Pancreas (tissue), 10 donors: ENCODE measurements around the gene BCAS1. TPM values are rescaled to one million over a fixed set of nuclear protein-coding genes. Genes with fewer than 3 reads are reported as not detected.

ENCODE experiments used
- ATAC-seq, 4 donors: fragments of 200-7000 bp; cut with Tn5 transposase; one replicate each; pipeline versions ENCODE4 v1.8.0 to v1.9.1; 2020; ENCODE audit warnings: mild to moderate bottlenecking in 4 of 4, moderate library complexity in 4 of 4
- DNase-seq, 6 donors: peaks; one replicate each; pipeline ENCODE4 v3.0.0-alpha.2; 2020
- FAIRE-seq: peaks from 2 replicates; lab custom pipeline; 2012; peaks lifted over from hg19 to GRCh38; lab: Jason Lieb, UNC
- H3K27ac ChIP-seq, 4 donors: fragments of 200-600 bp; sonication (generic); 1 replicate in 3 of 4; 2 replicates in 1 of 4; pipeline versions ENCODE4 v1.5.0 to v1.8.0; 2020
- H3K27me3 ChIP-seq, 4 donors: fragments of 200-600 bp; one replicate each; pipeline ENCODE4 v1.8.0; 2021
- H3K36me3 ChIP-seq, 3 donors: fragments of 200-600 bp; sonication (generic) in 1 of 3; one replicate each; pipeline versions ENCODE4 v1.5.0 to v1.8.0; 2020 to 2021
- H3K4me1 ChIP-seq, 3 donors: fragments of 200-600 bp; one replicate each; pipeline ENCODE4 v1.8.0; 2021
- H3K4me3 ChIP-seq, 4 donors: fragments of 200-600 bp; sonication (generic) in 2 of 4; one replicate each; pipeline versions ENCODE4 v1.5.0 to v1.8.0; 2020 to 2021
- H3K9me3 ChIP-seq, 4 donors: fragments of 200-600 bp; one replicate each; pipeline ENCODE4 v1.8.0; 2021
- WGBS, 2 donors: extraction: QIAGEN DNeasy Blood & Tissue Kit; methylation state at CpG; one replicate each; pipeline ENCODE4 v1.1.7; 2013; 5-methylcytosine and 5-hydroxymethylcytosine counted together
- intact Hi-C, 3 donors: fragments of 100-400 bp; cut with DNase I; formaldehyde crosslinking; loops; one replicate each; pipeline versions ENCODE4 v1.11.1 to v1.14.2; 2022
- polyA plus RNA-seq, 2 donors: library from polyadenylated mRNA; stranded (reverse); fragments of 200-250 nt; gene quantifications; one replicate each; pipeline ENCODE4 v1.2.3, GENCODE V29; 2013
- total RNA-seq, 6 donors: library from RNA; stranded (reverse); fragmentation: NEBNext Ultra II Directional in 4 of 6; extraction: Animal tissue kit (Norgen Biotek cat#: 25700) in 4 of 6; gene quantifications; one replicate each; pipeline versions ENCODE4 v1.2.1 to v1.2.4, GENCODE V29; 2021 to 2023
- TF ChIP-seq, protein P1 (sequence below), 4 donors: fragments of 200-600 bp; sonication (generic) in 3 of 4; IDR thresholded peaks; one replicate each; pipeline versions ENCODE4 v1.5.0 to v1.8.0; 2021; ENCODE audit warnings: antibody characterized with exemption in 4 of 4
- donor health status: healthy with polysubstance abuse.
- donor health status: DM: no; HTN: no; CAD: no; lungs with moderate emphysema.
- donor health status: DM: no; HTN: no; CAD: no.
- donor health status: control.
- donor health status: control.
- donor health status: Bipolar disorder and iron deficiency.
- donor health status: DM: yes; HTN: yes; CAD: no.
- donor health status: DM: no; HTN: no; CAD: no.
- donor health status: DM: no; HTN: no; CAD: no.
- donor health status: DM: yes; HTN: yes; CAD: no.

The BCAS1 gene
- total and polyA plus RNA-seq, 8 donors: 0.20 to 0.85 (median 0.61) TPM

DNA sequence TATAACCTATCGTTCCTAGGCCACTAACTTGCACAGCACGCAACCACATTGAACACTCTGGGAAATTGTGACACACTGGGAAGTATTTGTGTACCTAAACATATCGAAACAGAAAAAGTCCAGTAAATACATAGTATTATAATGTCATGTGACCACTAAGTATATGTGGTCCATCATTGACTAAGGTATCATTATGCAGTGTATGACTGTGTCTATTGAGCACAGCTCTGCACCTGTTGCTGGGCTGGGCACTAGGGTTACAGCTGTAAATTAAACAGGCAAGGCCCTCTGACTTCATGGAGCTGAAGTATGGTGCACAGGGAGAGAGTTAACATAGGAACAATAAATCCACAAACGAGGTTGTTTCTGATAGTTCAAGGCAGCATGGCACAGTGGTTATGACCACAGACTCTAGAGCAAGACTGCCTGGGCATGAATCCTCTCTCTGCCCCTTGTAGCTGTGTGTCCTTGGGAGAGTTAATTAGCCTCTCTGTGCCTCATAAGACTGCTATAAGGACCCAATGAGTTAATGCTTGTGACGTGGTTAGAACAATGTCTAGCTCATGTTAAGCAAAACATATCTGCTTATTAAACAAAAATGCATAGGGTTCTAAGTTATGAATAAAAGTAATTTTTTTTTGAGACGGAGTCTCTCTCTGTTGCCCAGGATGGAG is 10.6 kb downstream of the BCAS1 start:
- no peaks in the 10 kb centered on the region for H3K9me3 ChIP-seq
- TF ChIP-seq, protein P1, sequence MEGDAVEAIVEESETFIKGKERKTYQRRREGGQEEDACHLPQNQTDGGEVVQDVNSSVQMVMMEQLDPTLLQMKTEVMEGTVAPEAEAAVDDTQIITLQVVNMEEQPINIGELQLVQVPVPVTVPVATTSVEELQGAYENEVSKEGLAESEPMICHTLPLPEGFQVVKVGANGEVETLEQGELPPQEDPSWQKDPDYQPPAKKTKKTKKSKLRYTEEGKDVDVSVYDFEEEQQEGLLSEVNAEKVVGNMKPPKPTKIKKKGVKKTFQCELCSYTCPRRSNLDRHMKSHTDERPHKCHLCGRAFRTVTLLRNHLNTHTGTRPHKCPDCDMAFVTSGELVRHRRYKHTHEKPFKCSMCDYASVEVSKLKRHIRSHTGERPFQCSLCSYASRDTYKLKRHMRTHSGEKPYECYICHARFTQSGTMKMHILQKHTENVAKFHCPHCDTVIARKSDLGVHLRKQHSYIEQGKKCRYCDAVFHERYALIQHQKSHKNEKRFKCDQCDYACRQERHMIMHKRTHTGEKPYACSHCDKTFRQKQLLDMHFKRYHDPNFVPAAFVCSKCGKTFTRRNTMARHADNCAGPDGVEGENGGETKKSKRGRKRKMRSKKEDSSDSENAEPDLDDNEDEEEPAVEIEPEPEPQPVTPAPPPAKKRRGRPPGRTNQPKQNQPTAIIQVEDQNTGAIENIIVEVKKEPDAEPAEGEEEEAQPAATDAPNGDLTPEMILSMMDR (IDR thresholded peaks at IDR 0.05): no peak
- H3K27me3 ChIP-seq: no peaks in the 10 kb centered on the region
- WGBS, 2 donors: 74 to 85% methylated on average over 6 of the region's 6 CpGs
- no peak overlapping the region for H3K27ac ChIP-seq
- H3K4me1 ChIP-seq: no peaks in the 10 kb centered on the region
- DNase-seq: no peak
- no peak for ATAC-seq
- no peak overlapping the region for H3K4me3 ChIP-seq
- intact Hi-C loops: no loop called here
- FAIRE-seq: no peak
- no peaks in the 10 kb centered on the region for H3K36me3 ChIP-seq

DNA sequence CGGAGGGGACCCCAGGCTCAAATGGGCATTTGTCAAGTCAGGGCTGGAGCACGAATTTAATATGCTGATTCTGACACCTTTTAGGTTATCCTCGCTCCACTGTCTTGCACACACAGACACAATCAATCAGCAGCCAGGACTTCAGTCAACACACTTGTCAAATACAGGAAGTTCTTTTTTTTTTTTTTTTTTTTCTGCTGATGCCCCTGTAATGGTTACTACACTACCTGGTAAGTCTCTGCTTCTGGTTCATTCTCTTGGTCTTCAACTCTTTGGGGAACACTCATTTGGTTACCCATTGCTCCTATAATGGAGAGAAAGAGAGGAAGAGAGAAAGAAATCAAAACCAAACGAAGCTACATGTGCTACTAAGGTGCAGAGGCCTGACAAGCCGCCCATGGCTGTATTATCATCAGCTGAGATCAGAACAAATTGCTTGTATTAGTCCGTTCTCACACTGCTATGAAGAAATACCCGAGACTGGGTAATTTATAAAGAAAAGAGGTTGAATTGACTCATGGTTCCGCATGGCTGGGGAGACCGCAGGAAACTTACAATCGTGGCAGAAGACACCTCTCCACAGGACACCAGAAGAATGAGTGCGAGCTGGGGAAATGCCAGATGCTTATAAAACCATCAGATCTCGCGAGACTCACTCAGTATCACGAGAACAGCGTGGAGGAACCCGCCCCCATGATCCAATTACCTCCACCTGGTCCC is 11.8 kb downstream of the BCAS1 start:
- TF ChIP-seq, protein P1 (IDR thresholded peaks at IDR 0.05): no peak
- no peaks in the 10 kb centered on the region for H3K36me3 ChIP-seq
- WGBS, 2 donors: 73 to 78% methylated on average over 16 of the region's 16 CpGs
- H3K27me3 ChIP-seq: no peaks in the 10 kb centered on the region
- no peak for ATAC-seq
- intact Hi-C loops: no loop called here
- FAIRE-seq: no peak
- no peak overlapping the region for H3K4me3 ChIP-seq
- H3K27ac ChIP-seq: no peak overlapping the region
- no peaks in the 10 kb centered on the region for H3K9me3 ChIP-seq
- no peak for DNase-seq
- no peaks in the 10 kb centered on the region for H3K4me1 ChIP-seq

DNA sequence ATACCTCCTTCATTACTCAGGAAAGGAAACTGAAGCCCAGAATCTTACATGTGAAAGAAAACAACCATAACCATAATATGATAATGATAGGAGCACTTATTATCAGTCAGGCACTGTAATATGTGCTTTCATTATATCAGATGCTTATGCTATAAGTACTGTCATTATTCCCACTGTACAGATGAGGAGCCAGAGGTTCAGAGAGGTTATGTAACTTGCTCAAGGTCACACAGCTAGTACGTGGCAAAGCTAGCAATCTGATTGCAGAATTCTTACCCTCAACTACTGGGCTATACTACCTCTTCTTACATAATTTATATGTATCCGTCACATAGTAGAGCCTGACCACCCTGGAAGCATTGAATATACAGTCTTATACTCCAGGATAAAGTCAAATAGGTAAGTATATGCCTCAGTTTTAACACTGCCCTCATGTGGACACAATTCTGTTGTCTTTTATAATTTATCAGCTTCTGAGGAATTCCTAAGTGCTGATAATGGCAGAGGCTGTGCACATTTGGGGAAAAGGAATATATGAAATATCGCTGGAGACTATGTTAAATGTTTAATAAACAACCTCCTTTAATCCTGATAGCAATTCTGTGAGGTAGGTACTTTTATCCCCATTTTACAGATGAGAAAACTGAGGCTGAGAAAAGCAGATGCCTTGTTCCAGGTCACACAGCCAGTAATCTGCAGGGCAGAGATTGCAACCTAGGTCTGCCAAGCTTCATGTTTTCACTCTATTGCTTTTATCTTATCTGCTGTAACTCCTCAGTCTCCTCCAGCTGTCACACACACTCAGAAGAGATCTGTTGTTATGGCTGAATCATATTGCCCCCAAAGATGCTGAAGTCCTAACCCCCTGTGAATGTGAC is 13.4 kb downstream of the BCAS1 start:
- WGBS, 2 donors: 74 to 78% methylated on average over 3 of the region's 3 CpGs
- H3K9me3 ChIP-seq: no peaks in the 10 kb centered on the region
- TF ChIP-seq, protein P1 (IDR thresholded peaks at IDR 0.05): no peak

DNA sequence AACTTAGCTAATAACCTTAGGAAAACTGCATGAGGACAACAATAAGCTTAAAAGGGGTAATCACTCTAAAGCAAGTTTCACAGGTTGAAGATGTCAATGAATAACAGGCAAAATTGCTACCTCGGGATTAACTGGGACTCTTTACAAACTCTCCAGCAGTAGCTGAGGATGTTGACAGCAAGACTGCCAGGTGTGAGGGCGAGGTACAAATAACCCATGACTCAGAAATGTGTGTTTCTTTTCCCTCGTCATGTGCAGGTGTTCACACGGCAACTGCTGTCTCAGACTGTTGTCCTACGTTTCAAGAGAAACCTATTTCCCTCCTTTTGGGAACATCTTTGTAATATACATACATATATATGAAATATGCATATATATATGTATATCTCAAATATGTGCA is 15.9 kb downstream of the BCAS1 start:
- TF ChIP-seq, protein P1 (IDR thresholded peaks at IDR 0.05): no peak
- FAIRE-seq (no peak), ATAC-seq (peak; percentile 87 to 94 (median 89)), DNase-seq (peak in 4 of 6 donors; percentile 33 to 71 (median 64))
- no peak overlapping the region for H3K4me3 ChIP-seq
- H3K36me3 ChIP-seq: no peaks in the 10 kb centered on the region
- intact Hi-C loops: no loop called here
- H3K9me3 ChIP-seq: no peaks in the 10 kb centered on the region
- H3K4me1 ChIP-seq: no peaks in the 10 kb centered on the region
- no peaks in the 10 kb centered on the region for H3K27me3 ChIP-seq
- WGBS, 2 donors: 31 to 40% methylated on average over 5 of the region's 5 CpGs
- H3K27ac ChIP-seq: no peak overlapping the region

More for the DNA sequence above, 13.4 kb downstream of the BCAS1 start:
- H3K36me3 ChIP-seq: no peaks in the 10 kb centered on the region
- no peak for ATAC-seq
- no peak for DNase-seq
- H3K4me3 ChIP-seq: no peak overlapping the region
- intact Hi-C loops: no loop called here
- no peak for FAIRE-seq
- no peaks in the 10 kb centered on the region for H3K27me3 ChIP-seq
- H3K27ac ChIP-seq: no peak overlapping the region
- H3K4me1 ChIP-seq: no peaks in the 10 kb centered on the region
